SK-N-SH (cell line): ENCODE results near the gene EPB41L4A. TPM values are rescaled to one million over a fixed set of nuclear protein-coding genes. Genes with fewer than 3 reads are reported as not detected.

ENCODE experiments used
- CTCF ChIA-PET: fragments of 300-600, 350-600 bp; formaldehyde crosslinking; extraction: SDS; loops from one replicate; lab custom pipeline; 2021; lab: Yijun Ruan, JAX
- POLR2A ChIA-PET: fragments of 350-600 bp; sonication (Branson Sonifier 250); formaldehyde crosslinking; extraction: SDS; loops from one replicate; lab custom pipeline; 2020; ENCODE audit warnings: antibody characterized with exemption, inconsistent platforms; lab: Yijun Ruan, JAX
- DNase-seq: peaks from one replicate; pipeline ENCODE4 v3.0.0; 2012
- H2AFZ ChIP-seq: fragments of 200-600 bp; sonication (generic); 2 replicates; pipeline ENCODE4 v1.8.1; 2016; ENCODE audit warnings: antibody characterized with exemption, mild to moderate bottlenecking, low read depth
- H3F3A ChIP-seq: fragments of 200-600 bp; sonication (generic); replicated peaks from 2 replicates; pipeline ENCODE3; 2016; ENCODE audit warnings: antibody characterized with exemption, mild to moderate bottlenecking; ENCODE audit not compliant: insufficient read depth
- H3K27ac ChIP-seq, 2 experiments: fragments of 200-500 bp in 1 of 2; fragments of 200-600 bp in 1 of 2; sonication (Bioruptor generic) in 1 of 2; sonication (generic), shearing (Covaris generic) in 1 of 2; 2 replicates each; pipeline versions ENCODE4 v1.5.1 to v1.6.1; 2014 to 2016; ENCODE audit warnings: low read depth in 2 of 2, inconsistent platforms in 1 of 2, low read length in 1 of 2, mild to moderate bottlenecking in 1 of 2, mixed read lengths in 1 of 2
- H3K27me3 ChIP-seq: fragments of 200-600 bp; sonication (generic), shearing (Covaris generic); 2 replicates; pipeline ENCODE4 v1.6.1; 2016; ENCODE audit warnings: mixed run types; ENCODE audit not compliant: insufficient read depth
- H3K36me3 ChIP-seq, 2 experiments: fragments of 200-500 bp in 1 of 2; fragments of 200-600 bp in 1 of 2; sonication (Bioruptor generic) in 1 of 2; sonication (generic) in 1 of 2; replicated peaks in 1 of 2; 2 replicates each; pipeline versions ENCODE3 to v1.5.1; 2014 to 2016; ENCODE audit warnings: low read length in 1 of 2, mild to moderate bottlenecking in 1 of 2; ENCODE audit not compliant: insufficient read depth in 2 of 2, control insufficient read depth in 1 of 2
- H3K4me1 ChIP-seq, 2 experiments: fragments of 200-500 bp in 1 of 2; fragments of 200-600 bp in 1 of 2; sonication (Bioruptor generic) in 1 of 2; sonication (generic), shearing (Covaris generic) in 1 of 2; 2 replicates each; pipeline versions ENCODE4 v1.5.1 to v1.6.1; 2014 to 2016; ENCODE audit warnings: low read depth in 1 of 2, low read length in 1 of 2, mixed run types in 1 of 2; ENCODE audit not compliant: insufficient read depth in 2 of 2, control insufficient read depth in 1 of 2
- H3K4me2 ChIP-seq: fragments of 200-600 bp; sonication (generic), shearing (Covaris generic); 2 replicates; pipeline ENCODE4 v1.6.1; 2017; ENCODE audit warnings: mixed run types
- H3K4me3 ChIP-seq, 2 experiments: fragments of 200-500 bp in 1 of 2; fragments of 200-600 bp in 1 of 2; sonication (Bioruptor generic) in 1 of 2; sonication (generic), shearing (Covaris generic) in 1 of 2; 2 replicates each; pipeline versions ENCODE4 v1.5.1 to v1.8.1; 2014 to 2016; ENCODE audit warnings: low read depth in 2 of 2, inconsistent platforms in 1 of 2, low read length in 1 of 2, mild to moderate bottlenecking in 1 of 2, mixed read lengths in 1 of 2, moderate library complexity in 1 of 2
- H3K79me2 ChIP-seq: fragments of 200-600 bp; sonication (generic); 2 replicates; pipeline ENCODE4 v1.8.1; 2017; ENCODE audit warnings: mild to moderate bottlenecking; ENCODE audit not compliant: insufficient read depth
- H3K9ac ChIP-seq: fragments of 200-600 bp; sonication (generic); 2 replicates; pipeline ENCODE4 v1.6.1; 2017; ENCODE audit warnings: mixed run types
- H3K9me2 ChIP-seq: fragments of 200-600 bp; sonication (generic); 2 replicates; pipeline ENCODE4 v1.6.1; 2017; ENCODE audit warnings: mixed run types
- H3K9me3 ChIP-seq: fragments of 200-600 bp; sonication (generic); 2 replicates; pipeline ENCODE4 v1.6.1; 2017; ENCODE audit warnings: mixed run types, mild to moderate bottlenecking, moderate library complexity
- H4K20me1 ChIP-seq: fragments of 200-600 bp; sonication (generic); 2 replicates; pipeline ENCODE4 v1.6.1; 2017; ENCODE audit warnings: mild to moderate bottlenecking, mixed run types; ENCODE audit not compliant: insufficient read depth
- CHD2 ChIP-seq: fragments of 150-350 bp; IDR thresholded peaks from 2 replicates; pipeline ENCODE4 v1.6.1; 2018; ENCODE audit warnings: low read length; ENCODE audit not compliant: partially characterized antibody
- EP300 ChIP-seq, 2 experiments: IDR thresholded peaks; 2 replicates each; pipeline versions ENCODE4 v1.4.0 to v1.6.1; 2012; ENCODE audit warnings: borderline replicate concordance in 1 of 2, low read depth in 1 of 2, low read length in 1 of 2
- FOXM1 ChIP-seq: IDR thresholded peaks from 2 replicates; pipeline ENCODE4 v1.4.0; 2012; ENCODE audit warnings: low read depth, mild to moderate bottlenecking
- GABPA ChIP-seq: IDR thresholded peaks from 2 replicates; pipeline ENCODE4 v1.4.0; 2012; ENCODE audit warnings: low read depth, mild to moderate bottlenecking
- GATA2 ChIP-seq: sonication (generic); formaldehyde crosslinking; IDR thresholded peaks from 2 replicates; pipeline ENCODE4 v1.5.0; 2020; ENCODE audit warnings: mild to moderate bottlenecking, missing genetic modification reagents
- JUND ChIP-seq: IDR thresholded peaks from 2 replicates; pipeline ENCODE4 v1.4.0; 2012
- MEF2A ChIP-seq: IDR thresholded peaks from 2 replicates; pipeline ENCODE4 v1.4.0; 2012; ENCODE audit warnings: low read depth, borderline replicate concordance
- MXI1 ChIP-seq: IDR thresholded peaks from 2 replicates; pipeline ENCODE4 v1.6.1; 2012; ENCODE audit warnings: mild to moderate bottlenecking, low read depth, low read length, improper control_type of control experiment
- NRF1 ChIP-seq: IDR thresholded peaks from 2 replicates; pipeline ENCODE4 v1.6.1; 2012; ENCODE audit warnings: low read depth, mild to moderate bottlenecking, low read length
- POLR2AphosphoS5 ChIP-seq: IDR thresholded peaks from 2 replicates; pipeline ENCODE4 v1.6.1; 2012; ENCODE audit warnings: low read depth, low read length
- RAD21 ChIP-seq: IDR thresholded peaks from 2 replicates; pipeline ENCODE4 v1.6.1; 2012; ENCODE audit warnings: mild to moderate bottlenecking, low read length
- RCOR1 ChIP-seq: fragments of 150-350 bp; IDR thresholded peaks from 2 replicates; pipeline ENCODE4 v1.6.1; 2017; ENCODE audit warnings: antibody characterized with exemption, low read length
- RFX5 ChIP-seq: IDR thresholded peaks from 2 replicates; pipeline ENCODE4 v1.6.1; 2012; ENCODE audit warnings: mild to moderate bottlenecking, improper control_type of control experiment, low read length
- TAF1 ChIP-seq: IDR thresholded peaks from 2 replicates; pipeline ENCODE4 v1.6.1; 2012; ENCODE audit warnings: low read depth, mild to moderate bottlenecking, low read length, moderate library complexity, borderline replicate concordance
- TCF12 ChIP-seq: IDR thresholded peaks from 2 replicates; pipeline ENCODE4 v1.4.0; 2012
- TEAD4 ChIP-seq: IDR thresholded peaks from 2 replicates; pipeline ENCODE4 v1.4.0; 2012; ENCODE audit warnings: mild to moderate bottlenecking, borderline replicate concordance; ENCODE audit not compliant: insufficient read depth
- WGBS: methylation state at CpG from one replicate; pipeline ENCODE4 v1.1.6; 2017; ENCODE audit warnings: low lambda C conversion rate; 5-methylcytosine and 5-hydroxymethylcytosine counted together
- polyA plus RNA-seq, 3 experiments: library from polyadenylated mRNA; depleted of rRNA; stranded (reverse); fragments of >200 nt; gene quantifications; 2 replicates each; pipeline ENCODE4 v1.2.3, GENCODE V29; 2012
- TF ChIP-seq, protein P1 (sequence below): IDR thresholded peaks from 2 replicates; pipeline ENCODE4; 2012
- TF ChIP-seq, protein P2 (sequence below): fragments of 150-350 bp; IDR thresholded peaks from 2 replicates; pipeline ENCODE4 v1.6.1; 2016; ENCODE audit warnings: mild to moderate bottlenecking, low read depth, low read length
- TF ChIP-seq, protein P3 (sequence below): IDR thresholded peaks from 2 replicates; pipeline ENCODE4 v1.4.0; 2012; ENCODE audit warnings: low read depth, borderline replicate concordance

Gene EPB41L4A
- polyA plus RNA-seq, 1 of the 3 experiments (the other 2 are of a cell fraction), result 0.07 TPM

DNA sequence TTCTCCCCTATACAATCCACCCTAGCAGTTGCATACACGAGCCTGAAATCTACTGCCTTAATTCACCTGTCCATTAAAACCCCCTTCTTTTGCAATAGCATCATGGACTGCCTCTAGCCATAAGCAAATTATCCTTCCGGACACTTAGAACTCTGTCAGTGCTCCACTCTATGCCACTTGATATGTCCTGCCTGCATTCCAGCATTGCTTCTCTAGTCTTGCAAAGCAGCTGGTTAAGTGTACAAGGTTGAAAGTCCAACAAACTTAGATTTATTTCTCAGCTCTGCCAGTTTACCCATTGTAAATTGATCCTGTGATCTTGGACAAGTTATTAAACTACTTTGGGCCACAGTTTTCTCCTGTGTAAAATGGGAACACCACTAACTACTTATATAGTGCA, 197.9 kb downstream of the EPB41L4A start:
- no peak overlapping the region for H3K4me2 ChIP-seq
- H4K20me1 ChIP-seq, result no peaks in the 10 kb centered on the region
- H3K27me3 ChIP-seq, result no peaks in the 10 kb centered on the region; the same call in 1 of the 2 replicates
- no peak overlapping the region for H3K4me3 ChIP-seq
- CTCF ChIA-PET, result interaction anchor here (1.3 to 2.9 kb wide), 2 partner anchors 10 to 199 kb away, joined by 3 to 16 read pairs; no protein-coding TSS in a partner anchor
- no peaks in the 10 kb centered on the region for H3K9me2 ChIP-seq
- H3K36me3 ChIP-seq, result no peaks in the 10 kb centered on the region
- no peaks in the 10 kb centered on the region for H3K4me1 ChIP-seq
- POLR2A ChIA-PET, result no interaction called here
- H3K27ac ChIP-seq, result no peak overlapping the region
- H3K9me3 ChIP-seq, result no peaks in the 10 kb centered on the region
- 45% methylated on average over 2 of the region's 2 CpGs for WGBS
- DNase-seq, result no peak
- H3K9ac ChIP-seq, result no peak overlapping the region
- no peak overlapping the region for H2AFZ ChIP-seq
- no peak for TF ChIP-seq TAF1
- TF ChIP-seq TCF12, result no peak
- no peak for TF ChIP-seq RFX5
- TF ChIP-seq FOXM1, result no peak
- no peak for TF ChIP-seq MXI1
- TF ChIP-seq POLR2AphosphoS5, result no peak
- TF ChIP-seq, protein P1, sequence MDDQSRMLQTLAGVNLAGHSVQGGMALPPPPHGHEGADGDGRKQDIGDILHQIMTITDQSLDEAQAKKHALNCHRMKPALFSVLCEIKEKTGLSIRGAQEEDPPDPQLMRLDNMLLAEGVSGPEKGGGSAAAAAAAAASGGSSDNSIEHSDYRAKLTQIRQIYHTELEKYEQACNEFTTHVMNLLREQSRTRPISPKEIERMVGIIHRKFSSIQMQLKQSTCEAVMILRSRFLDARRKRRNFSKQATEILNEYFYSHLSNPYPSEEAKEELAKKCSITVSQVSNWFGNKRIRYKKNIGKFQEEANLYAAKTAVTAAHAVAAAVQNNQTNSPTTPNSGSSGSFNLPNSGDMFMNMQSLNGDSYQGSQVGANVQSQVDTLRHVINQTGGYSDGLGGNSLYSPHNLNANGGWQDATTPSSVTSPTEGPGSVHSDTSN, result no peak
- no peaks in the 10 kb centered on the region for H3K79me2 ChIP-seq
- no peaks in the 10 kb centered on the region for H3F3A ChIP-seq

DNA sequence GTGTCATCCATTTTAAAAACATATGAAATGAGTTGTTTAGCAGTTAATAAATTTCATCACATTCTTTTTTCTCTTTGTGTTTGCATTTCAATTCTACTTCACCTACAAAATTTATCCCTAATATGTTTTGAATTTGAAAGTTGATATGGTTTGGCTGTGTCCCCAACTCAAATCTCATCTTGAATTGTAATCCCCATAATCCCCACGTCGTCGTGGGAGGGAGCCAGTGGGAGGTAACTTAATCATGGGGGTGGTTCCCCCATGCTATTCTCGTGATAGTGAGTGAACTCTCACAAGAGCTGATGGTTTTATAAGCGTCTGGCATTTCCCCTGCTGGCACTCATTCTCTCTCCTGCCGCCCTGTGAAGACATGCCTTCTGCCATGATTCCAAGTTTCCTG, 200.1 kb downstream of the EPB41L4A start:
- Histone ChIP-seq H3K9me2 (no peaks in the 10 kb centered on the region), H3K9ac (no peak overlapping the region), H3K36me3 (no peaks in the 10 kb centered on the region), H3K4me1 (no peaks in the 10 kb centered on the region), H3K4me3 (no peak overlapping the region), H3K27ac (no peak overlapping the region), H3K79me2 (no peaks in the 10 kb centered on the region), H2AFZ (no peak overlapping the region), H3K27me3 (no peaks in the 10 kb centered on the region; the same call in 1 of the 2 replicates), H3K9me3 (no peaks in the 10 kb centered on the region), H4K20me1 (no peaks in the 10 kb centered on the region), H3F3A (no peaks in the 10 kb centered on the region), H3K4me2 (no peak overlapping the region)
- TF ChIP-seq, protein P2, sequence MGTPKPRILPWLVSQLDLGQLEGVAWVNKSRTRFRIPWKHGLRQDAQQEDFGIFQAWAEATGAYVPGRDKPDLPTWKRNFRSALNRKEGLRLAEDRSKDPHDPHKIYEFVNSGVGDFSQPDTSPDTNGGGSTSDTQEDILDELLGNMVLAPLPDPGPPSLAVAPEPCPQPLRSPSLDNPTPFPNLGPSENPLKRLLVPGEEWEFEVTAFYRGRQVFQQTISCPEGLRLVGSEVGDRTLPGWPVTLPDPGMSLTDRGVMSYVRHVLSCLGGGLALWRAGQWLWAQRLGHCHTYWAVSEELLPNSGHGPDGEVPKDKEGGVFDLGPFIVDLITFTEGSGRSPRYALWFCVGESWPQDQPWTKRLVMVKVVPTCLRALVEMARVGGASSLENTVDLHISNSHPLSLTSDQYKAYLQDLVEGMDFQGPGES, result no peak
- TF ChIP-seq CHD2, result no peak
- no peak for TF ChIP-seq MXI1
- no peak for TF ChIP-seq RCOR1
- TF ChIP-seq MEF2A, result no peak
- TF ChIP-seq GATA2 (CRISPR knock-in tag), result no peak
- TF ChIP-seq TCF12, result no peak
- TF ChIP-seq GABPA, result no peak
- TF ChIP-seq RAD21, result no peak
- TF ChIP-seq EP300 (IDR thresholded peaks at IDR 0.05; ENCODE audit: borderline replicate concordance in 1 of 2, low read depth in 1 of 2, low read length in 1 of 2), result no peak
- TF ChIP-seq, protein P3, sequence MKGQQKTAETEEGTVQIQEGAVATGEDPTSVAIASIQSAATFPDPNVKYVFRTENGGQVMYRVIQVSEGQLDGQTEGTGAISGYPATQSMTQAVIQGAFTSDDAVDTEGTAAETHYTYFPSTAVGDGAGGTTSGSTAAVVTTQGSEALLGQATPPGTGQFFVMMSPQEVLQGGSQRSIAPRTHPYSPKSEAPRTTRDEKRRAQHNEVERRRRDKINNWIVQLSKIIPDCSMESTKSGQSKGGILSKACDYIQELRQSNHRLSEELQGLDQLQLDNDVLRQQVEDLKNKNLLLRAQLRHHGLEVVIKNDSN, result no peak
- no peak for TF ChIP-seq JUND
- no peak for TF ChIP-seq NRF1
- no peak for TF ChIP-seq FOXM1
- TF ChIP-seq TEAD4, result no peak
- no peak for DNase-seq
- WGBS, result 54% methylated on average over 6 of the region's 6 CpGs
- ChIA-PET POLR2A (no interaction called here), CTCF (interaction anchor here (1.0 to 1.1 kb wide), 2 partner anchors 43 to 201 kb away, joined by 3 read pairs; no protein-coding TSS in a partner anchor)
